T-helper 17 cell (primary cell): ENCODE results near the gene PPM1D. TPM values are rescaled to one million over a fixed set of nuclear protein-coding genes. Genes with fewer than 3 reads are reported as not detected.
"Not testable (repeated sequence)": the region's sequence is repeated elsewhere in the genome, so short reads cannot be mapped to it uniquely, and the experiment has no call there.

Experiments
- ATAC-seq: fragments of 150-1000 bp; cut with Tn5 transposase; 2 replicates; pipeline ENCODE4 v1.10.0; 2021; ENCODE audit warnings: mild to moderate bottlenecking, moderate library complexity
- DNase-seq, 3 donors: peaks; one replicate each; pipeline versions ENCODE4 v3.0.0 to v3.0.0-alpha.2; 2020 to 2021
- H3K9me3 ChIP-seq: one replicate; pipeline ENCODE4 v1.7.0; 2013; ENCODE audit warnings: low read length, mild to moderate bottlenecking; ENCODE audit not compliant: control insufficient read depth, poor library complexity, severe bottlenecking
- H3K27ac Mint-ChIP-seq: one replicate; pipeline ENCODE4 v1.8.0; 2022; ENCODE audit warnings: mild to moderate bottlenecking, moderate library complexity, mixed read lengths
- H3K27me3 Mint-ChIP-seq: one replicate; pipeline ENCODE4 v1.8.0; 2022; ENCODE audit warnings: mixed read lengths
- H3K36me3 Mint-ChIP-seq: one replicate; pipeline ENCODE4 v1.8.0; 2022; ENCODE audit warnings: low read depth, mixed read lengths
- H3K4me1 Mint-ChIP-seq: one replicate; pipeline ENCODE4 v1.8.0; 2022; ENCODE audit warnings: mild to moderate bottlenecking, mixed read lengths
- H3K4me3 Mint-ChIP-seq: one replicate; pipeline ENCODE4 v1.8.0; 2022; ENCODE audit warnings: mild to moderate bottlenecking, moderate library complexity, mixed read lengths
- total RNA-seq, 4 donors: library from RNA in 2 of 4; stranded (reverse) in 2 of 4; gene quantifications; one replicate each; pipeline ENCODE4 v1.2.3 and lab custom pipeline; 2022 to 2026

PPM1D gene
- total RNA-seq, 2 donors from 2014 or later: 20.0 to 24.5 TPM

- peak overlapping the region; percentile 50 for H3K4me3 Mint-ChIP-seq
- H3K27ac Mint-ChIP-seq: no peak overlapping the region
- peaks cover 4% of the 10 kb centered on the region for H3K4me1 Mint-ChIP-seq
- no peak for DNase-seq
- no peaks in the 10 kb centered on the region for H3K9me3 ChIP-seq
- ATAC-seq: peak; percentile 45
- H3K27me3 Mint-ChIP-seq: peaks cover 6% of the 10 kb centered on the region
- no peaks in the 10 kb centered on the region for H3K36me3 Mint-ChIP-seq
Observed at GRCh38 chr17:60577147-60577915, 22.7 kb upstream of the PPM1D start.

DNA sequence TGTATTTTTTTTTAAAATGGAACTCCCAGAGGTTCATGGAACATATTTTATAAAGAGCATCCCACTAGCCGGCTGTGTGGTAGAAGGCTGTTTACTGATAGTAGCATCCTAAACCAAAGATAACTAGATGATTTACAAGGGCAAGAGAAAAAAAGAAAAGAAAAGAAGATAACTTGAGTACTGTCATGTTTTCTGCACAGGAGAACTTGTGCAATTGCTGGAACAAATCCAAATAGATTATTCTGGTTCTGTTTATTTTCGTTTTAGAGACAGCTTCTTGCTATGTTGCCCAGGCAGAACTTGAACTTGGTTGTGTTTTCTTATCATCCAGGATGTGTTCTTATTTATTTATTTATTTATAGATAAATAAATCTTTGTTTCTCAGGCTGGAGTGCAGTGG is 20.9 kb upstream of the PPM1D start:
- H3K4me3 Mint-ChIP-seq: no peak overlapping the region
- ATAC-seq (no peak), DNase-seq (no peak)
- H3K9me3 ChIP-seq: no peaks in the 10 kb centered on the region
- no peaks in the 10 kb centered on the region for H3K36me3 Mint-ChIP-seq
- peaks cover 6% of the 10 kb centered on the region for H3K27me3 Mint-ChIP-seq
- H3K4me1 Mint-ChIP-seq: peaks cover 4% of the 10 kb centered on the region
- H3K27ac Mint-ChIP-seq: no peak overlapping the region

DNA sequence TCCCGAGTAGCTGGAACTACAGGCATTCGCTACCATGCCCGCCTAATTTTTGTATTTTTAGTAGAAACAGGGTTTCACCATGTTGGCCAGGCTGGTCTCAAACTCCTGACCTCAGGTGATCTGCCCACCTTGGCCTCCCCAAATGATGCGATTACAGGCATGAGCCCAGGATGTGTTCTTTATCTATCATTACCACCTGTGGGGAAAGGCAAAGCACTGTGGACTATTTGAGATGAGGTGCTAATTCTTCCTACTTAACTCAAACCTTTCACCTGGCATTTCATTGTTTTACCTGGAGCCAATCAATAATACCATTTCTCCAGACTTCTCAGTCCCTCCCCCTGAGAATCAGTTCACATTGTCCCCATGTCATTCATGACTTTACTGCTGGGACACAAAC is 20.4 kb upstream of the PPM1D start:
- no peaks in the 10 kb centered on the region for H3K36me3 Mint-ChIP-seq
- H3K27ac Mint-ChIP-seq: no peak overlapping the region
- DNase-seq (no peak), ATAC-seq (no peak)
- H3K27me3 Mint-ChIP-seq: peaks cover 6% of the 10 kb centered on the region
- peaks cover 4% of the 10 kb centered on the region for H3K4me1 Mint-ChIP-seq
- no peaks in the 10 kb centered on the region for H3K9me3 ChIP-seq
- H3K4me3 Mint-ChIP-seq: no peak overlapping the region

- Mint-ChIP-seq H3K27ac (no peak overlapping the region), H3K4me3 (no peak overlapping the region), H3K36me3 (peaks cover 2% of the 10 kb centered on the region), H3K27me3 (peaks cover 17% of the 10 kb centered on the region), H3K4me1 (no peaks in the 10 kb centered on the region)
- ATAC-seq: no peak
- no peaks in the 10 kb centered on the region for H3K9me3 ChIP-seq
- DNase-seq: no peak
Observed at GRCh38 chr17:60583008-60583407, 17.0 kb upstream of the PPM1D start.

DNA sequence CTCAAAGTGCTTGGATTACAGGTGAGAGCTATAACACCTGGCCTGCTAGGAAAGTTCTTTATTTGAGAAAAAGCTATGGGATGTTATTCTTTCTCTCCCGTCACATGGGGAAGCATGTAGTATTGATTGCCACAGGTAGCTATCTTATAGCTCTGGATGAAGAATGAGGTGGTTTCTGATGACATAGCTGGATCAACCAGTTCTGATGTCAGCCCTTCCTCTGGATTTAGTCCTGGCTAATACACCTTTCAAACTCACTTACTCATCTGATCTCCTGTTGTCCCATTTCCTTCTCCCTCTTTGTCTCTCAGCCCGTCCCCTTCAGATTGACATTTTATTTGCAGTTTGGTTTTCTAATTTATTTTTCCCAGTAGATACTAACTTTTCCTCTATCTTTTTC is 14.1 kb upstream of the PPM1D start:
- DNase-seq (no peak), ATAC-seq (no peak)
- Mint-ChIP-seq H3K4me3 (no peak overlapping the region), H3K36me3 (peaks cover 2% of the 10 kb centered on the region), H3K27ac (peak overlapping the region; percentile 21), H3K27me3 (peaks cover 11% of the 10 kb centered on the region), H3K4me1 (no peaks in the 10 kb centered on the region)
- H3K9me3 ChIP-seq: no peaks in the 10 kb centered on the region

GRCh38 chr17:60586288-60586974 is 13.6 kb upstream of the PPM1D start:
- H3K4me1 Mint-ChIP-seq: no peaks in the 10 kb centered on the region
- DNase-seq (no peak), ATAC-seq (no peak)
- peaks cover 2% of the 10 kb centered on the region for H3K36me3 Mint-ChIP-seq
- peak overlapping the region; percentile 21 for H3K27ac Mint-ChIP-seq
- no peaks in the 10 kb centered on the region for H3K9me3 ChIP-seq
- H3K27me3 Mint-ChIP-seq: peaks cover 11% of the 10 kb centered on the region
- H3K4me3 Mint-ChIP-seq: no peak overlapping the region

- Mint-ChIP-seq H3K27me3 (peaks cover 8% of the 10 kb centered on the region), H3K36me3 (peaks cover 2% of the 10 kb centered on the region), H3K4me1 (no peaks in the 10 kb centered on the region), H3K27ac (no peak overlapping the region), H3K4me3 (no peak overlapping the region)
- DNase-seq (no peak), ATAC-seq (no peak)
- no peaks in the 10 kb centered on the region for H3K9me3 ChIP-seq
Observed at GRCh38 chr17:60590070-60590469, 9.9 kb upstream of the PPM1D start.

GRCh38 chr17:60592750-60593149 is 7.2 kb upstream of the PPM1D start:
- H3K36me3 Mint-ChIP-seq: no peaks in the 10 kb centered on the region
- no peak overlapping the region for H3K4me3 Mint-ChIP-seq
- ATAC-seq: no peak
- no peaks in the 10 kb centered on the region for H3K9me3 ChIP-seq
- H3K27ac Mint-ChIP-seq: no peak overlapping the region
- DNase-seq: no peak
- H3K4me1 Mint-ChIP-seq: peaks cover 2% of the 10 kb centered on the region
- no peaks in the 10 kb centered on the region for H3K27me3 Mint-ChIP-seq

DNA sequence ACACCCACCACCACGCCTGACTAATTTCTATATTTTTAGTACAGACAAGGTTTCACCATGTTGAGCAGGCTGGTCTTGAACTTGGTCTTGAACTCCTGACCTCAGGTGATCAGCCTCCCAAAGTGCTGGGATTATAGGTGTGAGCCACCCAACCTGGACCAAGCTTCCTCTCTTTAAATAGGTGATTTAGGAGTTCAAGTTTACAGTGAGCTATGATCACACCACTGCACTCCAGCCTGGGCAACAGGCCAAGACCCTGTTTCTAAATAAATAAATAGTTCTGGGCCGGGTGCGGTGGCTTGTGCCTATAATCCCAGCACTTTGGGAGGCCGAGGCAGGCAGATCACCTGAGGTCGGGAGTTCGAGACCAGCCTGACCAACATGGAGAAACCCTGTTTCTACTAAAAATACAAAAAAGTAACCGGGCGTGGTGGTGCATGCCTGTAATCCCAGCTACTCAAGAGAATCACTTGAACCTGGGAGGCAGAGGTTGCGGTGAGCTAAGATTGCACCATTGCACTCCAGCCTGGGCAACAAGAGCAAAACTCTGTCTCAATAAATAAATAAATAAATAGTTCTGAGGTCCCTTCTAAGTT is 6.5 kb upstream of the PPM1D start:
- not testable (repeated sequence) for DNase-seq, H3K27me3 Mint-ChIP-seq

DNA sequence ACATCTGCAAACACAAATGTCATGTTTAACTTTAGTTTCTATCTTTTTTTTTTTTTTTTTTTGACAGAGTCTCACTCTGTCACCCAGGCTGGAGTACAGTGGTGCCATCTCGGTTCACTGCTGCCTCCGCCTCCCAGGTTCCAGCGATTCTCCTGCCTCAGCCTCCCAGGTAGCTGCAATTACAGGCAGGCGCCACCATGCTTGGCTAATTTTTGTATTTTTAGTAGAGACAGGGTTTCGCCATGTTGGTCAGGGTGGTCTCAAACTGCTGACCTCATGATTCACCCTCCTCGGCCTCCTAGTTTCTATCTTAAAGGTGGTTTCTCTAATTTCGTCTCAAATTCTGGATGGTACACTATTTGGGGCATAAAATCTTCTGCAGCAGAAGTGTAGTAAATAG is 5.8 kb upstream of the PPM1D start:
- not testable (repeated sequence) for ATAC-seq, H3K9me3 ChIP-seq, H3K27ac Mint-ChIP-seq, H3K27me3 Mint-ChIP-seq, H3K4me3 Mint-ChIP-seq, H3K36me3 Mint-ChIP-seq, DNase-seq
- H3K4me1 Mint-ChIP-seq: peaks cover 13% of the 10 kb centered on the region

More for the DNA sequence above, 6.5 kb upstream of the PPM1D start:
- H3K4me1 Mint-ChIP-seq, H3K27ac Mint-ChIP-seq, H3K36me3 Mint-ChIP-seq, H3K9me3 ChIP-seq, H3K4me3 Mint-ChIP-seq, ATAC-seq: not testable (repeated sequence)

DNA sequence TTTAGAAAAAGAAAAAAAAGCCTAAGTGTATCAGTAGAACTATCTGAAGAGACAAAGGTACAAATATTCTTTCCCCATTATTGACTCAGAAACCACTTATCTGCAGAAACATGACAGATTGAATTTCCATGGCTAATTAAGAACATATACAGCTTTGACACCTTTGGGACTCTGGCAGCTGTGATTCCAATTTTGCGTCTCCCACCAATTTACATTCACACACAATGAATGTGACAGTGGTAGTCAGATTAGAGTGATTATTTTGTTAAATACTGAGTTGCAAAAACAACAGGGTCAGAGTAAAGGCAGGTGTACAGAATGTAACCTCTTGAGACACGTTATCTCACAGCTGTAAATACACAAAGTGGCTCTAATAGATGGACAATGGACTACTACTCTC is 5.3 kb upstream of the PPM1D start:
- DNase-seq (no peak), ATAC-seq (no peak)
- Mint-ChIP-seq H3K4me1 (peaks cover 13% of the 10 kb centered on the region), H3K36me3 (no peaks in the 10 kb centered on the region), H3K27me3 (no peaks in the 10 kb centered on the region), H3K4me3 (no peak overlapping the region), H3K27ac (no peak overlapping the region)
- no peaks in the 10 kb centered on the region for H3K9me3 ChIP-seq

DNA sequence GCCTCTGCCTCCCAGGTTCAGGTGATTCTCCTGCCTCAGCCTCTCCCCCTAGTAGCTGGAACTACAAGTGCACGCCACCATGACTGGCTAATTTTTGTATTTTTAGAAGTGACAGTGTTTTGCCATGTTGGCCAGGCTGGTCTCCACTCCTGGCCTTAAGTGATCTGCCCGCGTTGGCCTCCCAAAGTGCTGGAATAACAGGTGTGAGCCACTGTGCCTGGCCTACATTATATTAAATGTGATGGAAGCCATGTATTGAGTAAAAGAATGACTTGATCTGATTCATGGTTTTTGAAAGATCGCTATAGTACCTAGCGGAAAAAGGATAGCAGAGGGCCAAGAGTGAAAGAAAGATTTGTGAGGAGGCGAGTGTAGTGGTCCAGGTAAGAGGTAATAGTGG is 2.7 kb upstream of the PPM1D start:
- no peak overlapping the region for H3K27ac Mint-ChIP-seq
- DNase-seq: no peak
- no peaks in the 10 kb centered on the region for H3K36me3 Mint-ChIP-seq
- peaks cover 20% of the 10 kb centered on the region for H3K4me1 Mint-ChIP-seq
- no peak overlapping the region for H3K4me3 Mint-ChIP-seq
- H3K9me3 ChIP-seq: no peaks in the 10 kb centered on the region
- no peak for ATAC-seq
- H3K27me3 Mint-ChIP-seq: no peaks in the 10 kb centered on the region

DNA sequence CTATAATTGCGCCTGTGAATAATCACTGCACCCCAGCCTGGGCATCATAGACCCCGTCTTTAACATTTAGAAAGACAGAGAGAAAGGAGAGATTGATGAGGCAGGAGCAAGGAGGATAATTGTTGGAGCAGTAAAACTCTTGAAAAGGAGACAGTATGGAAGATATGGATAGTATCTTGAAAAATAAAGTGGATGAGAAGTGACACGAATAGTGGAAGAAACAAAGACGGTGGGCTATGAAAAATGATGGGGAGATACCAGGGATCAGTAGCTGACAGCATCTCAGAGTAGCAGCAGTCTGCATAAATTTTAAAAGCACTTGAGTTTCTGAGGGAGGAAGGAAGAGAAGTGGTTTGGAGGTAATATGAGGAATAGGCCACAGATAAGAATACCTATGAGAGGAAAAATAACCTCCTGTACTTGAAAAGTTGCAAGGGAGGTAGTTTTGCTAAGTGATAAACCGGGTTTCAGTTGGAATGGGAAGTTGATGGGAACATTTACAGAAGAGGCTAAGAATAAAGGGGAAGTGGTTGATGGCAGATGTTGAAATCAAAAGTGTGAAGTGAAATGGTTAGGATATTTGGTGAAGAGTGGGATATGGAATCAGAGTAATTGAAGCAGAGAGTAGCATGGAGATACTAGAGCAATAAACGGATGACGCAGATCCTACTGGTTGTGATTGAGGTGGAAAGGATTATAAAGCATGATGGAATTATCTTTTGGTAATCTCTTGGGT is 1.8 kb upstream of the PPM1D start:
- ATAC-seq (no peak), DNase-seq (no peak)
- Mint-ChIP-seq H3K4me3 (peak overlapping the region; percentile 79), H3K36me3 (no peaks in the 10 kb centered on the region), H3K27ac (no peak overlapping the region), H3K27me3 (no peaks in the 10 kb centered on the region), H3K4me1 (peaks cover 23% of the 10 kb centered on the region)
- H3K9me3 ChIP-seq: no peaks in the 10 kb centered on the region
